ENCODE measurements around the gene AVPR2. TPM values are rescaled to one million over a fixed set of nuclear protein-coding genes. Genes with fewer than 3 reads are reported as not detected.

The AVPR2 gene
- total RNA-seq, 1 donor from 2014 or later = 0.89 TPM

DNA sequence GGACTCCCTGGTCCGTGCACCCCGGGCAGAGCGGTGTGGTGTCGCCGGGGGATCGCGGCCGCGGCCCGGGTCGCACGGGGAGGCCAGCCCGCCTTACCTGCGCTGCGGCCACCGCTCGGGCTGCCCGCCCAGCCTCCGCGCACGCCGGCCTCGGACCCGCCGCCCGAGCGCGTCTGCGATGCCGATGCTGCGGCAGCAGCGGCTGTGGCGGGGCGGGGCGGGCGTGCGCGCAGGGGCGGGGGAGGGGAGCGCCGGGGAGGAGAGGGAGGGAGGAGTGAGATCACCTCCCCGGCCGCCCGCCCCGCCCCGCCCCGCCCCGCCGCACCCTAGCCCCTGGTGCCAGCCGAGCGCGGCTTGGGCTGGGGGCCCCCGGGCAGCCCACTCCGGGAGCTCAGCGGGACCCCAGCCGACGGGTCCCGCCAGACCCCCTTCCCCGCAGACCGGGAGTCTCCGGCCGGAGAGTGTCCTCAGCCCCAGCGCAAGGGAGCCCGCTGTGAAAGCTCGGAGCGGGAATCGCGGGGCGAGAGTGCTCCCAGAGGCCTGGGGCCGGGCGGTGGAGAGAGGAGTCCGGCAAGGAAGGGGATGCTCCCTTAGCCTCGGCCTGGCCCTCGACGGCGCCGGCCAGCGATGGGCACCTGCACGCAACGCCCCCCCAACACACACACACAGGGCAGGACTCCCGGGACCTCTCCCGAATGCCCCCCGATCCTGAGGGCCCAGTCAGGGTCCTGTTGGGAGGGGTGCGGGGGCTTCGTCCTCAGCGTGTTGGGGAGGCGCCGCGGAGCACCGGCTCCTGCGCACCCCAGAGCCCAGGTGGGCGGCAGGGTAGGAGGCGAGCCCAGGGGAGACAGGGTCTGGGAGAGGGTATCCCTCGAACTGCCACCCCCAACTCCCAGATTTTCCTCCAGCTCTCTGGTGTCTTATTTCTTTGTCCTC lies 18.2 kb upstream of the AVPR2 start, which contains the start of gene L1CAM:
Gene L1CAM, minus strand, starts transcription at position 206 of the 936 bp plus-strand sequence. CDS start 10,337 bp downstream, outside the sequence.
- DNase-seq = no peak

DNA sequence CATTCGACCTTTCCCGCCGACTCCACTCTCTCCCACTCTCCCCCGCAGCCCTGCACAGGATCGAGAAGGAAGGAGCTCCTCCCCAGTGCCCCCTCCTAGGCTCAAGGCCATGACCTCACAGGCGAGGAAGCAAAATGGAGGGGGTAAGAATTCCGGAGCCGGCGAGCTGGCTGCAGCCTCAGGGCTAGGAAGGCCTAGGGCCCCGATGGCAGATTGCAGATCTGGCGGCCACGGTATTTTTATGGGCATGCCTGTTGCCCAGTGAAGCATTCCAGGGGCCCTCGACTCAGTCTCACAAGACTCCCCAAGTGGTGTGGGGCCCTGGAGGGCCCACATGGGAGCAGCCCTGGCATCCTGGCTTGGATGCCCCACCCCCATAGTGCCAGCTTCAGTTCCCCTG lies 17.6 kb upstream of the AVPR2 start:
- DNase-seq = no peak

DNA sequence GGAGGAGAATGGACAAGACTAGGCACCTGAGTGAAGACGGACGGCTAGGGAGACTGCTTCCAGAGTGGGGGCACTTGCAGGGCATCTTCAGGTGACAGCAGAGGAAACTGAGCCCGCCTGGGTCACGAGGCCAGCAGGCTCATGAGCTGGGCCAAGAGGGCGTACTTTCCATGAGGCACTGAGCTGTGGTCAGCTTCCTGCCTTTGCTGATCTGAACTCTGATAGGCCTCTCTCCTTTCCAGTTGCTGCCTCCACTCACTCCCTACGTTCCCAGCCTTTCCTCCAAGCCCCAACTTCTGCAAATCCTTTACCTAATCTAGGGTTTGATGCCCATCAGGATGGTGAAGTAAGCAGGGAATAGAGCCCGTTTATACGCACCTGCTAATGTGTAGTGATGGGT lies 17.1 kb upstream of the AVPR2 start:
- no peak for DNase-seq

GRCh38 chrX:153888344-153888743 lies 16.1 kb upstream of the AVPR2 start:
- DNase-seq = no peak

DNA sequence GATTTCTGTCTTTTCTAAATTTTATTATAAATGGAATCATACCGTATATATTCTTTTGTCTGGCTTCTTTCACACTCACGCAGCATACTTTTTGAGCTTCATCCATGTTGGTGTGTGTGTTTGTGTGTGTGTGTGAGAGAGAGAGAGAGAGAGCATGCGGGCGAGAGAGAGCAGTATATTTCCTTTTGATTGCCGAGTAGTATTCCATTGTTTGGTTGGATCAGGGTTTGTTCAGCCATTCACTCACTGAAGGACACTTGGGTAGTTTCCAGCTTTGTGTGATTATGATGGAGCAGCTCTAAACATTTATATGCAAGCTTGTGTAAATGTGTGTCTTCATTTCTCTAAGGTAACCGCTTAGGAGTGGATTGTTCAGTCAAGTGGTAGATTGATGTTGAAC lies 15.3 kb upstream of the AVPR2 start:
- DNase-seq = no peak

DNA sequence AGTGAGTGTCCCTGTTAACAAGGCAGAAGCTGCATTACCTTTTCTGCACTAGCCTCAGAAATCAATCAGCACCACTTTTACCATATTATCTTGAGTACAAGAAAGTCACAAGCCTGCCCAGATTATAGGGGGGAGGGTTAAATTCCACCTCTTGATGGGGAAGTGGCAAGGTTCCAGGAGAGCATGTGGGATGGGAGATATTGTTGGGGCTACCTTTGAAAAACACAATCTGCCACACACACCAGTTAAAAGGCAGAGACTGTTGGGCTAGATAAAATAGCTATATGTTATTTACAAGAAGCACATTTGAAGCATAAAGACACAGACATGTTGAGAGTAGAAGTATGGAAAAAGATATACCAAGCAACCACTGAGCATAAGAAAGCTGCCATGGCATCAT lies 6.6 kb upstream of the AVPR2 start:
- no peak for DNase-seq

DNA sequence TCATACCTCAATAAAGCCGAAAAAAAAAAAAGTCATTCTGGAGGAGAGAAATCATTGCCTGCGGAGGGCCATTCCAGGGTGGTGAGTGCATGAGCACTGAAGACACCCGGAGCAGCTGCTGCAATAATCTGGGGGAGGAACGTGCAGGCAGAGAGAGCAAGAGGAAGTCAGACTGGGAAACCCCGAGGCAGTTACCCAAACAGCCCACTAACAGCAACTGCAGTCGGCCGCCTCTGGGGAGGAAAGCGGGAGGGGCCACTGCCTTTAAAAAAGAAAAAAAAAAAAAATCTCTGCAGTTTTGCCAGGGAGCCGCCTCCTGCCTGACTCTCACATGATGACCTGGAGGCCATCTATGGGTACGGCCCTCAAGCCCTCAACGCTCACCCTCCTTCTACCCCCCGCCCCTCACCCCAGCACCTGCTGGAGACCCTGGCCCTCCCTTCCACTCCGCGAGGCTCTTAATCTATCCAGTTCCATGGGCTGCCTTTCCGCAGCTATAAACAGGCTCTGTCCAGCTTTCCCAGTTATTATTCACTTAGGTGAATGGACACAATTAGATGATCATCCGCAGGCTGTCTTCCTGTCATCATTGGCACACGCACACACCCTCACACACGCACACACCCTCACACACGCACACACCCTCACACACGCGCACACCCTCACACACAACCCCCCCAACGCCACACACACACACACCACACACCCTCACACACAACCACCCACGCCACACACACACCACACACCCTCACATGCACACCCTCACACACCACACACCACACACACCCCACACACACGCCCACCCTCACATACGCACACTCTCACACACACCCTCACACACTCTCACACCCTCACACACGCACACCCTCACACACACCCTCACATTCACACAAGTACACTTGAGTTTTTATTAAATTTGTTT lies 3.4 kb upstream of the AVPR2 start:
- DNase-seq = peak; percentile 19

- no peak for DNase-seq
Observed at GRCh38 chrX:153901753-153902140, 2.7 kb upstream of the AVPR2 start.

- DNase-seq = no peak
Observed at GRCh38 chrX:153902385-153902784, 2.1 kb upstream of the AVPR2 start.

GRCh38 chrX:153903238-153903980 lies 1.1 kb upstream of the AVPR2 start:
- no peak for DNase-seq

GRCh38 chrX:153905481-153906095 lies 1.1 kb downstream of the AVPR2 start:
- DNase-seq = no peak

- DNase-seq = no peak
Observed at GRCh38 chrX:153906126-153906917, 1.8 kb downstream of the AVPR2 start.

DNA sequence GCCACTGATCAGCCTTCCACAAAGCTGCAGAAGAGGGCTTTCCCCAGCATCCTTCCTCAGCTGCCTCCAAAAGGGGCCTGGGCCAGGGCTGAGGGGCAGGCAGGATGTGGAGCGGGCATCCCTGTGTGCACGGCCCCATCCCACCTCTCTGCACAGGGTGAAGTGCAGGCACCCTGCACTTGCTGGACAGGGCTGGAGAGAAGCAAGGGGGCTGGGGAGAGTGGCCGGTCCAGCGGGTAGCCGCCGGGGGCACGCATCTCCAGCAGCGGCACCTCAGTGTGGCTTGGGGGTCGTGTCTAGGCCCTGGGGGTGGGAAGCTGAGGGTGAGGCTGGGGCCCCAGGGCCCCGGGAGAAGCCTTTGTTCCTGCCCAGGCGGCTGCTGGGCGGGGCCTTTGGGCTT lies 3.0 kb downstream of the AVPR2 start:
- no peak for DNase-seq

DNA sequence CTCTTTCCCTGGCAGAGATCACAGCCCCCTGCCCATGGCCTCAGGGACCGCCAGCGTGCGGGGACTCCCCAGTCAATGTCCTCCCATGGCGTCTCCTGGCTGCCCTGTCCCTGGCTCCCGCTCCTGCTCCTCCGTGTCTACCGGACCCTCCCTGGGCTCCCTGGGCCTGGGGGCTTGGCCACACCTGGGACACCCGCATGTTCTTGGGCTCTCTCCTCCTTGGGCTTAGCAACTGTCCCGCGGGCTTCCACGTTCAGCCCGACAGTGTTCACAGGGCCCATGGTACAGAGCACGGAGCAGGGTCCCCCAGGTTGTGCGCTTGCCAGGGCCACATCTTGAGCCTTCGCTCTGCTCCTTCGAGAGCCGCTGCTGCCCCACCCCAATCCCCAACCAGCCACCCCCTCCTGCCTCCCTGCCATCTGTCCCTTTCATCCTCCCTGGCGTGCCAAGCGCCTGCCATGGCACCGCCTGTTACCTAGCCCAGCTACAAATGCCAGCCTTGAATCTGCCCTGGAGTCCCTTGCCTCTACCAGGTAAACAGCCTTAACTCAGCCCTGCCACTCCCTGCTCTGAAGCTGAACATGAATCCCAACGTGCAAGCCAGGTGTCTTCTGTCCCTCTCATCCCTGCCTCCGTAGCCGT lies 3.9 kb downstream of the AVPR2 start:
- no peak for DNase-seq

DNA sequence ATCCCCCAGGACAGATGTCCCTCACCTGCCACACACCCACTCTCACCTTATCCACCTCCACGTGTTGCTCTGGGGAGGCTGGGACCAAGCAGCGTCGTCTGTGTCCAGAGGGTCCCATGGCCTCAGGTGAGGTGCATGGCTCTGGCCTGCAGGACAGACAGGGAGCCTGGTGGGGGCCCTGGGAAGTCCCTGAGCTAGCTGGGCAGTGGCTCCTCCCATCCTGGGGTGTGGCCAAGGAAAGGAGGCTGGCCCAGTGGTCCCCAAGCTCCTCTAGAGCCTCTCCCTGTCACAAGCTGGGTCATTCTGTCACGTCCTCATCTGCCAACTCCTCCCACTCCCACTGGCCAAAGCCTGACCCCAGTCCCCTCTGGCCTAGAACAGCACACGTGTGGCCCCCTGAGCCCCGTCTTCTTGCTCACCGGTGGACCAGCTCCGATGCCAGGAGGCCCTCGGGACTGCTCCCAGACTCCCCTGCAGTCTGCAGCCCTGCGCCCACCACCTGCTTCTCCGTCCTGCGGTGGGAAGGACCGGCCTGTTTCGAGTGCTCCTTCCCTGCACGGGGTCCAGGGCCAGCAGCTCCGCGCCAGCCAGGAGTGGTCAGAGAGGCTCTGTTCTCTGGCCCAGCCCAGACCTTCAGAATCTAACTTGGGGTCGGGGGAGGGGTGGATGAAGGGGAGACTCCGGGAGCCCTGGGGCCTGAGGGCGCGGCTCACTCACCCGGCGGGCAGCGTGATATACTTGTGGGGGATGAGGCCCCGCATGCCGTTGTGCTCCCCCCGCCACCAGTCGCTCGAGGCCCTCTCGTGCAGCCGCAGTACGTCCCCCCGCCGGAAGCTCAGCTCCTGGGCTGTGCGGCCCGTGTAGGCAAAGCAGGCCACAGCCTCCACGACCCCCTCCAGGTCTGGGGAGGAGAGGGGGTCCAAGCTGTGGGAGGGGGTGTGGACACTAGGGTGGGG lies 4.8 kb downstream of the AVPR2 start:
- no peak for DNase-seq

- no peak for DNase-seq
Observed at GRCh38 chrX:153909980-153910360, 5.5 kb downstream of the AVPR2 start.

DNA sequence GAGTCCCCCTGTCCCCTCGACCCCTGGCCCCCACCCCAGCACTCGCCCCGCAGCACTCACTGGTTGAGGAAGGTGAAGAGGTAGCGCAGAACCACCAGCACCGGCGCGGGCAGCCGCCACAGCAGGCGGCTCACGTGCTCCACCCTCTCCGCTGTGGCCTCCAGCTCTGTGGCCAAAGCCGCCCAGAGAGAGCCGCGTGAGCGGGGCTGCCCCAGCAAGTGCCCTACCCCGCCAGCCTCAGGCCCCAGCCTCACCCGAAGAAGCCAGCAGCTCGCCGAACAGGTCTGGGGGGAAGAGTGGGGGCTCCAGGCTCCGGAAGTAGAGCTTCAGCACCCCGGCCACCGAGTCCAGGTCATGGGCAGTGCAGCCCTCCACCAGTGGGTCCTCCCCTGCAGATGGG lies 6.0 kb downstream of the AVPR2 start:
- no peak for DNase-seq

DNA sequence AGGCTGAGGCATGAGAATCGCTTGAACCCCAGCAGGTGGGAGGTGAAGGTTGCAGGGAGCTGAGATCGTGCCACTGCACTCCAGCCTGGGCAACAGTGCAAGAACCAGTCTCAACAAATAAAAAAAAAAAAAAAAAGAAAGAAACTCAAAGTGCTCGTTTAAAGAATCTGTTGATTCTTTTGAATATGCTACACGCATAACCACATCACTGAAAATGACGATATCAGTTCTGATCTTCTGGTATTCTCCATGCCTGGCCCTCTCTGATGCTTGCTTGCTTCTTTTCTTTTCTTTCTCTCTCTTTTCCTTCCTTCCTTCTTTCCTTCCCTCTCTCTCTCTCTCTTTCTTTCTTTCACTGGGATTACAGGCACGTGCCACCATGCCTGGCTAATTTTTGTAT lies 7.3 kb downstream of the AVPR2 start:
- no peak for DNase-seq

GRCh38 chrX:153913211-153913610 lies 8.7 kb downstream of the AVPR2 start:
- no peak for DNase-seq
